ENCODE data around the gene UVRAG. TPM values are rescaled to one million over a fixed set of nuclear protein-coding genes. Genes with fewer than 3 reads are reported as not detected.

UVRAG gene
- total RNA-seq, 1 experiment from 2014 or later: 29.5 TPM

DNA sequence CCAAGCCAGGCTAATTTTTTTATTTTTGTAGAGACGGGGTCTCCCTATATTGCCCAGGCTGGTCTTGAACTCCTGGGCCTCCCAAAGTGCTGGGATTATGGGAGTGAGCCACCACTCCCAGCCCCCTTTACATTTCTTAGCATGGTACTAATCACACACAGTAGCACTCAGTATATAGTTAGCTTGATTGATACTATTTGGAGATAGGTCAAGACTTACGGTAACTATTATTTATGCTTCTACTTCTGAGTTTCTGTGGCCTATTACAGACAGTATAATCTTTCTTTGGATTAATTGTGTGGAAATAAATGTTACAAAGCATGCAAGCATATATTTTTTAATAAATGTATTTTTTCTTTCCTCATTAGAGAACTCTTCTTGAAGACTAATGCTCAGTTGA, 192.2 kb downstream of the UVRAG start:
- ChIA-PET POLR2A (no interaction called here), CTCF (interaction anchor here (0.7 kb wide), 1 partner anchor 463 kb away, joined by 3 read pairs; no protein-coding TSS in a partner anchor)
- Histone ChIP-seq H3K4me1 (ENCODE audit: control insufficient read depth, insufficient read depth, low read length) (no peaks in the 10 kb centered on the region), H3K27ac (ENCODE audit: low read length) (no peak overlapping the region), H3K27me3 (ENCODE audit: control insufficient read depth, insufficient read depth, low read length) (no peaks in the 10 kb centered on the region), H3K4me3 (ENCODE audit: low read depth in 2 of 2, low read length in 2 of 2) (no peak overlapping the region), H3K9me3 (ENCODE audit: control insufficient read depth, insufficient read depth, low read depth, low read length) (no peaks in the 10 kb centered on the region), H3K36me3 (ENCODE audit: control insufficient read depth, insufficient read depth, low read length) (no peaks in the 10 kb centered on the region; the same call in 1 of the 2 replicates)
- TF ChIP-seq SIN3A (IDR thresholded peaks at IDR 0.05; ENCODE audit: borderline replicate concordance, insufficient read depth, low read depth, low read length): no peak
- TF ChIP-seq TCF7L2 (IDR thresholded peaks at IDR 0.05; ENCODE audit: low read depth, low read length): no peak
- TF ChIP-seq, protein P1, sequence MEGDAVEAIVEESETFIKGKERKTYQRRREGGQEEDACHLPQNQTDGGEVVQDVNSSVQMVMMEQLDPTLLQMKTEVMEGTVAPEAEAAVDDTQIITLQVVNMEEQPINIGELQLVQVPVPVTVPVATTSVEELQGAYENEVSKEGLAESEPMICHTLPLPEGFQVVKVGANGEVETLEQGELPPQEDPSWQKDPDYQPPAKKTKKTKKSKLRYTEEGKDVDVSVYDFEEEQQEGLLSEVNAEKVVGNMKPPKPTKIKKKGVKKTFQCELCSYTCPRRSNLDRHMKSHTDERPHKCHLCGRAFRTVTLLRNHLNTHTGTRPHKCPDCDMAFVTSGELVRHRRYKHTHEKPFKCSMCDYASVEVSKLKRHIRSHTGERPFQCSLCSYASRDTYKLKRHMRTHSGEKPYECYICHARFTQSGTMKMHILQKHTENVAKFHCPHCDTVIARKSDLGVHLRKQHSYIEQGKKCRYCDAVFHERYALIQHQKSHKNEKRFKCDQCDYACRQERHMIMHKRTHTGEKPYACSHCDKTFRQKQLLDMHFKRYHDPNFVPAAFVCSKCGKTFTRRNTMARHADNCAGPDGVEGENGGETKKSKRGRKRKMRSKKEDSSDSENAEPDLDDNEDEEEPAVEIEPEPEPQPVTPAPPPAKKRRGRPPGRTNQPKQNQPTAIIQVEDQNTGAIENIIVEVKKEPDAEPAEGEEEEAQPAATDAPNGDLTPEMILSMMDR (IDR thresholded peaks at IDR 0.05): no peak
- TF ChIP-seq, protein P2, sequence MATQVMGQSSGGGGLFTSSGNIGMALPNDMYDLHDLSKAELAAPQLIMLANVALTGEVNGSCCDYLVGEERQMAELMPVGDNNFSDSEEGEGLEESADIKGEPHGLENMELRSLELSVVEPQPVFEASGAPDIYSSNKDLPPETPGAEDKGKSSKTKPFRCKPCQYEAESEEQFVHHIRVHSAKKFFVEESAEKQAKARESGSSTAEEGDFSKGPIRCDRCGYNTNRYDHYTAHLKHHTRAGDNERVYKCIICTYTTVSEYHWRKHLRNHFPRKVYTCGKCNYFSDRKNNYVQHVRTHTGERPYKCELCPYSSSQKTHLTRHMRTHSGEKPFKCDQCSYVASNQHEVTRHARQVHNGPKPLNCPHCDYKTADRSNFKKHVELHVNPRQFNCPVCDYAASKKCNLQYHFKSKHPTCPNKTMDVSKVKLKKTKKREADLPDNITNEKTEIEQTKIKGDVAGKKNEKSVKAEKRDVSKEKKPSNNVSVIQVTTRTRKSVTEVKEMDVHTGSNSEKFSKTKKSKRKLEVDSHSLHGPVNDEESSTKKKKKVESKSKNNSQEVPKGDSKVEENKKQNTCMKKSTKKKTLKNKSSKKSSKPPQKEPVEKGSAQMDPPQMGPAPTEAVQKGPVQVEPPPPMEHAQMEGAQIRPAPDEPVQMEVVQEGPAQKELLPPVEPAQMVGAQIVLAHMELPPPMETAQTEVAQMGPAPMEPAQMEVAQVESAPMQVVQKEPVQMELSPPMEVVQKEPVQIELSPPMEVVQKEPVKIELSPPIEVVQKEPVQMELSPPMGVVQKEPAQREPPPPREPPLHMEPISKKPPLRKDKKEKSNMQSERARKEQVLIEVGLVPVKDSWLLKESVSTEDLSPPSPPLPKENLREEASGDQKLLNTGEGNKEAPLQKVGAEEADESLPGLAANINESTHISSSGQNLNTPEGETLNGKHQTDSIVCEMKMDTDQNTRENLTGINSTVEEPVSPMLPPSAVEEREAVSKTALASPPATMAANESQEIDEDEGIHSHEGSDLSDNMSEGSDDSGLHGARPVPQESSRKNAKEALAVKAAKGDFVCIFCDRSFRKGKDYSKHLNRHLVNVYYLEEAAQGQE (IDR thresholded peaks at IDR 0.05; ENCODE audit: insufficient read depth in 1 of 2, low read depth in 2 of 2, low read length in 1 of 2): no peak
- TF ChIP-seq POLR2AphosphoS5 (IDR thresholded peaks at IDR 0.05; ENCODE audit: low read depth, low read length): no peak
- BruUV-seq (replicated peaks): no TSS peak
- intact Hi-C loops (cut with micrococcal nuclease; ENCODE audit: unreplicated experiment): no loop called here
- DNase-seq (ENCODE audit: low read depth, low spot score) (no peak), ATAC-seq (no peak)
- in situ Hi-C loops (cut with HindIII; ENCODE audit: low pct_unique_long_range_greater_than_20kb, low sequenced_read_pairs): no loop called here

DNA sequence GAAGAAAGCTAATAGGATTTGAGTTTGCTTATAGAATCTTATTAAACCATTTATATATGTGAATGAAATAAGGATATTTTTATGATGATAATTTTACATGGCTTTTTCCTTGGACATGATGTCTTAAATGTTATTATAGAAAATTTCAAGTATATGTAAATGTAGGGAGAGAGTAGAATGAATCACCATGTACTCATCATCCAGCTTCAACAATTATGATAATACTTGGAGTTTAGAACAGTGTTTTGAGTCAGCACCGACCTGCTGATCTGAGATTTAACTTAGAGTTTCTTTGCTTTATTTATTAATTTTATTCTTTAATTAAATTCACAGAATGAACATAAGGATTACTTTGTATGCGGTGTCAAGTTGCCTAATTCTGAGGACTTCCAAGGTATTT, 193.5 kb downstream of the UVRAG start:
- DNase-seq (ENCODE audit: low read depth, low spot score) (no peak), ATAC-seq (no peak)
- no TSS peak for BruUV-seq (replicated peaks)
- TF ChIP-seq, protein P1 (IDR thresholded peaks at IDR 0.05): no peak
- no peak for TF ChIP-seq TCF7L2 (IDR thresholded peaks at IDR 0.05; ENCODE audit: low read depth, low read length)
- TF ChIP-seq, protein P2 (IDR thresholded peaks at IDR 0.05; ENCODE audit: insufficient read depth in 1 of 2, low read depth in 2 of 2, low read length in 1 of 2): no peak
- TF ChIP-seq SIN3A (IDR thresholded peaks at IDR 0.05; ENCODE audit: borderline replicate concordance, insufficient read depth, low read depth, low read length): no peak
- TF ChIP-seq POLR2AphosphoS5 (IDR thresholded peaks at IDR 0.05; ENCODE audit: low read depth, low read length): no peak
- no peaks in the 10 kb centered on the region; the same call in 1 of the 2 replicates for H3K36me3 ChIP-seq (ENCODE audit: control insufficient read depth, insufficient read depth, low read length)
- intact Hi-C loops (cut with micrococcal nuclease; ENCODE audit: unreplicated experiment) (no loop called here), in situ Hi-C loops (cut with HindIII; ENCODE audit: low pct_unique_long_range_greater_than_20kb, low sequenced_read_pairs) (no loop called here)
- no peaks in the 10 kb centered on the region for H3K4me1 ChIP-seq (ENCODE audit: control insufficient read depth, insufficient read depth, low read length)
- H3K9me3 ChIP-seq (ENCODE audit: control insufficient read depth, insufficient read depth, low read depth, low read length): no peaks in the 10 kb centered on the region
- H3K4me3 ChIP-seq (ENCODE audit: low read depth in 2 of 2, low read length in 2 of 2): no peak overlapping the region
- CTCF ChIA-PET: no interaction called here
- POLR2A ChIA-PET: no interaction called here
- H3K27ac ChIP-seq (ENCODE audit: low read length): no peak overlapping the region
- H3K27me3 ChIP-seq (ENCODE audit: control insufficient read depth, insufficient read depth, low read length): no peaks in the 10 kb centered on the region

All from Panc1 (cell line).